OCI-LY7 (cell line): ENCODE measurements around the gene PLA2G4D. TPM values are rescaled to one million over a fixed set of nuclear protein-coding genes. Genes with fewer than 3 reads are reported as not detected.

Experiments
- BruUV-seq: library from RNA; stranded (reverse); fragments of 400-500 nt; replicated peaks from 2 replicates; lab custom pipeline; 2021; lab: Mats Ljungman, UMichigan
- CTCF ChIA-PET: fragments of 300-600 bp; sonication (Branson Sonifier 250); formaldehyde crosslinking; loops from one replicate; lab custom pipeline; 2022; ENCODE audit warnings: antibody characterized with exemption; ENCODE audit not compliant: unreplicated experiment; lab: Charles Lee
- POLR2A ChIA-PET: fragments of 300-600 bp; sonication (Branson Sonifier 250); formaldehyde crosslinking; loops from one replicate; lab custom pipeline; 2022; ENCODE audit warnings: antibody characterized with exemption; lab: Charles Lee
- DNase-seq: peaks from one replicate; pipeline ENCODE4 v3.0.0-alpha.2; 2015; ENCODE audit warnings: low spot score
- H2AFZ ChIP-seq: fragments of 200-600 bp; sonication (generic), shearing (Covaris generic); 2 replicates; pipeline ENCODE4 v1.6.1; 2014; ENCODE audit warnings: mild to moderate bottlenecking, antibody characterized with exemption, low read length, moderate library complexity
- H3K27ac ChIP-seq: fragments of 200-600 bp; sonication (generic); 2 replicates; pipeline ENCODE4 v1.5.1; 2014; ENCODE audit warnings: mixed run types, low read depth, mild to moderate bottlenecking, moderate library complexity, low read length, inconsistent platforms; ENCODE audit not compliant: poor library complexity, severe bottlenecking
- H3K36me3 ChIP-seq: fragments of 200-600 bp; sonication (generic); 2 replicates; pipeline ENCODE4 v1.6.1; 2014; ENCODE audit warnings: mild to moderate bottlenecking, antibody characterized with exemption, low read length, moderate library complexity, mixed read lengths; ENCODE audit not compliant: insufficient read depth
- H3K4me1 ChIP-seq: fragments of 200-600 bp; sonication (generic); 2 replicates; pipeline ENCODE4 v1.5.1; 2014; ENCODE audit warnings: mild to moderate bottlenecking, low read length; ENCODE audit not compliant: insufficient read depth, poor library complexity, severe bottlenecking
- H3K4me2 ChIP-seq: fragments of 200-600 bp; sonication (generic); 2 replicates; pipeline ENCODE4 v1.6.1; 2014; ENCODE audit warnings: mild to moderate bottlenecking, low read length
- H3K4me3 ChIP-seq: fragments of 200-600 bp; sonication (generic); 2 replicates; pipeline ENCODE4 v1.5.1; 2014; ENCODE audit warnings: mild to moderate bottlenecking, low read depth, low read length; ENCODE audit not compliant: poor library complexity, severe bottlenecking
- H3K79me2 ChIP-seq: fragments of 200-600 bp; sonication (generic); 2 replicates; pipeline ENCODE4 v1.6.1; 2016; ENCODE audit warnings: low read depth, mild to moderate bottlenecking, low read length, moderate library complexity, mixed read lengths; ENCODE audit not compliant: insufficient read depth
- H3K9me2 ChIP-seq: fragments of 200-600 bp; sonication (generic); 2 replicates; pipeline ENCODE4 v1.6.1; 2016; ENCODE audit warnings: mild to moderate bottlenecking, low read length, mixed read lengths; ENCODE audit not compliant: insufficient read depth
- H3K9me3 ChIP-seq: fragments of 200-600 bp; sonication (generic); 2 replicates; pipeline ENCODE4 v1.6.1; 2014; ENCODE audit warnings: mild to moderate bottlenecking, mixed run types, low read length, mixed read lengths
- H4K20me1 ChIP-seq: fragments of 200-600 bp; sonication (generic); 2 replicates; pipeline ENCODE4 v1.6.1; 2014; ENCODE audit warnings: mild to moderate bottlenecking, antibody characterized with exemption, low read length, moderate library complexity, mixed read lengths; ENCODE audit not compliant: insufficient read depth
- EZH2phosphoT487 ChIP-seq: fragments of 200-600 bp; sonication (generic); IDR thresholded peaks from 2 replicates; pipeline ENCODE4 v1.6.1; 2018; ENCODE audit warnings: low read depth, borderline replicate concordance, mild to moderate bottlenecking, mixed run types, antibody characterized with exemption, low read length, moderate library complexity, mixed read lengths
- intact Hi-C: fragments of 100-400 bp; cut with micrococcal nuclease; formaldehyde crosslinking; loops from one replicate; pipeline ENCODE4 v1.10.0; 2022; ENCODE audit not compliant: unreplicated experiment
- total RNA-seq, 2 experiments: library from RNA; depleted of rRNA in 1 of 2; stranded (reverse); fragments of >200 nt in 1 of 2; shearing (Covaris generic) in 1 of 2; gene quantifications; 2 replicates each; pipeline ENCODE4 v1.2.3, GENCODE V29; 2014 to 2022
- TF ChIP-seq, protein P1 (sequence below): fragments of 200-600 bp; sonication (generic); conservative IDR thresholded peaks from 2 replicates; pipeline ENCODE4 v1.5.1; 2014; ENCODE audit warnings: mild to moderate bottlenecking, antibody characterized with exemption, low read length, moderate library complexity, mixed read lengths

PLA2G4D gene
- total RNA-seq, 2 experiments from 2014 or later = not detected

DNA sequence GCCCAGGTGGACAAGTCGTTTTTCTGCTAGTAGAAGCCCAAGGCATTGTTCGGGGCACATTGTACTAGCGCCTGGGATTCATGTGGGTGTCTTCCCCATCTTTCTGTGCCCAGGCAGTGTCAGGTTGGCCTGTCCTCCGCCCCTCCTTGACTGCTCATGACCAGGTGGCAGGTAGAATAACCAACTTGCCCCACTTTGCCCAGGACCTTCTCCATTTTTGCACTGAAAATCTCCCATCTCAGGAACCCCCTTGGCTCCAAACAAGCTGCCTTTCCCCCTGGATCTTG, 33.9 kb downstream of the PLA2G4D start:
- H3K36me3 ChIP-seq = no peaks in the 10 kb centered on the region
- ChIA-PET POLR2A (no interaction called here), CTCF (interaction anchor here (0.6 kb wide), 1 partner anchor 71 kb away, joined by 3 read pairs; no protein-coding TSS in a partner anchor)
- H3K4me2 ChIP-seq = no peak overlapping the region
- no peak for TF ChIP-seq EZH2phosphoT487
- TF ChIP-seq, protein P1, sequence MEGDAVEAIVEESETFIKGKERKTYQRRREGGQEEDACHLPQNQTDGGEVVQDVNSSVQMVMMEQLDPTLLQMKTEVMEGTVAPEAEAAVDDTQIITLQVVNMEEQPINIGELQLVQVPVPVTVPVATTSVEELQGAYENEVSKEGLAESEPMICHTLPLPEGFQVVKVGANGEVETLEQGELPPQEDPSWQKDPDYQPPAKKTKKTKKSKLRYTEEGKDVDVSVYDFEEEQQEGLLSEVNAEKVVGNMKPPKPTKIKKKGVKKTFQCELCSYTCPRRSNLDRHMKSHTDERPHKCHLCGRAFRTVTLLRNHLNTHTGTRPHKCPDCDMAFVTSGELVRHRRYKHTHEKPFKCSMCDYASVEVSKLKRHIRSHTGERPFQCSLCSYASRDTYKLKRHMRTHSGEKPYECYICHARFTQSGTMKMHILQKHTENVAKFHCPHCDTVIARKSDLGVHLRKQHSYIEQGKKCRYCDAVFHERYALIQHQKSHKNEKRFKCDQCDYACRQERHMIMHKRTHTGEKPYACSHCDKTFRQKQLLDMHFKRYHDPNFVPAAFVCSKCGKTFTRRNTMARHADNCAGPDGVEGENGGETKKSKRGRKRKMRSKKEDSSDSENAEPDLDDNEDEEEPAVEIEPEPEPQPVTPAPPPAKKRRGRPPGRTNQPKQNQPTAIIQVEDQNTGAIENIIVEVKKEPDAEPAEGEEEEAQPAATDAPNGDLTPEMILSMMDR = no peak
- H2AFZ ChIP-seq = peak overlapping the region; percentile 38; the same call in 1 of the 2 replicates
- no peak for DNase-seq
- BruUV-seq = no TSS peak
- no peak overlapping the region for H3K4me3 ChIP-seq
- H3K4me1 ChIP-seq = peaks cover 10% of the 10 kb centered on the region
- H4K20me1 ChIP-seq = no peaks in the 10 kb centered on the region
- H3K79me2 ChIP-seq = no peaks in the 10 kb centered on the region
- H3K9me3 ChIP-seq = no peaks in the 10 kb centered on the region
- H3K9me2 ChIP-seq = no peaks in the 10 kb centered on the region
- H3K27ac ChIP-seq = no peak overlapping the region
- intact Hi-C loops = no loop called here

DNA sequence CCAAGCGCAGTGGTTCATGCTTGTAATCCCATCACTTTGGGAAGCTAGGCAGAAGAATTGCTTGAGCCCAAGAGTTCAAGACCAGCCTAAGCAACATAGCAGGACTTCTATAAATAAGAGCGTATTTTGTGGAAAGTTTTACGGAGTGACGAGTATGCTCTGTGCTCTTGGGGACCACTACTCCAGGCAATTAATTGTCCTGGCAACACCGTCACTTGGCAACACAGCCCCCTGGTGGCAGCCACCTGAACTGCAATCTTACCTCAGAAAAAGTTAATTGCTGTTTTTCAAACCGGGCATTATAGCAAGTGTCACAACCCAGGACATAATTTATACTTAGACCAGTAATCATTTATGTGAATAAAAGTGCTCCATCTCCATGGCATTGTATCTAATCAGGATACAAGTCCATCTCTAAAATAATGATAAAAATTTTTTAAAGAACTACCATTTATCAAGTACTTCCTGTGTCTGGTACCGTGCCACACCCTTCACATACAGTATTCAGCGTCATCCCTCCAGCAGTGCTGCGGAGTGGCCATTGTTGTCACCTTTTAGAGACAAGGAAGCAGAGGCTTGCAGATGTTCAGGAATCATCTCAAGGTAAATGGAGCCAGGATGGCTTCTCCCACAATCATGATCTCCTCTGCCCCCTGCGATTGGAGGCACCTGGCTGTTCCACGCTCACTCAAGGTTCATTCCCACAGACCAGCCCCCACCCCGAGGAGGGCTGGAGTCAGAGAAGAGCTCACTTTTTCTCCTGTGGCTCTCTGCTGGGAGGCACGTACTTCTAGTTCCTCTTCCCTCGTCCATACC, 34.5 kb downstream of the PLA2G4D start:
- Histone ChIP-seq H3K9me2 (no peaks in the 10 kb centered on the region), H3K9me3 (no peaks in the 10 kb centered on the region), H3K36me3 (no peaks in the 10 kb centered on the region), H2AFZ (peak overlapping the region; percentile 38; the same call in 1 of the 2 replicates), H3K27ac (no peak overlapping the region), H4K20me1 (no peaks in the 10 kb centered on the region), H3K4me2 (no peak overlapping the region), H3K4me3 (no peak overlapping the region), H3K79me2 (no peaks in the 10 kb centered on the region), H3K4me1 (peaks cover 5% of the 10 kb centered on the region)
- intact Hi-C loops = loop anchor here (1.0 kb wide), 1 partner anchor 71 kb away; no protein-coding TSS in a partner anchor
- ChIA-PET CTCF (interaction anchor here (0.6 kb wide), 1 partner anchor 70 kb away, joined by 3 read pairs; no protein-coding TSS in a partner anchor), POLR2A (no interaction called here)
- TF ChIP-seq, protein P1 = peak; percentile 98
- TF ChIP-seq EZH2phosphoT487 = no peak
- BruUV-seq = no TSS peak
- DNase-seq = peak; percentile 70

DNA sequence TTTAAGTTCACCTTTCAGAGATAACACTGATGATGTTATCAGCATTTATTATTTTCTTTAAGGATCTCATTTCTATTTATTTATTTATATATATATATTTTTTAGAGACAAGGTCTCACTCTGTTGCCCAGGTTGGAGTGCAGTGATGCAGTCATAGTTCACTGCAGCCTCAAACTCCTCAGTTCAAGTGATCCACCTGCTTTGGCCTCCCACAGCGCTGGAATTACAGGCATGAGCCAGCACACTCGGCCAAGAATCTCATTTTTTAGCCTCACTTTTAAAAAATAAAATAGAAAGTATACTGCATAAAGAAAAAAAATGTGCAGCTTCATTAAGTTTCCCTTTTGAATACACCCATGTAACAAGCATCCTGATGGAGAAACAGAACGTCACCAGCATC, 35.6 kb downstream of the PLA2G4D start:
- intact Hi-C loops = loop anchor here (1.0 kb wide), 1 partner anchor 69 kb away; no protein-coding TSS in a partner anchor
- no peaks in the 10 kb centered on the region for H3K9me3 ChIP-seq
- no peaks in the 10 kb centered on the region for H3K79me2 ChIP-seq
- H3K9me2 ChIP-seq = no peaks in the 10 kb centered on the region
- H3K4me2 ChIP-seq = no peak overlapping the region
- H3K4me3 ChIP-seq = no peak overlapping the region
- no peak for DNase-seq
- CTCF ChIA-PET = no interaction called here
- H2AFZ ChIP-seq = no peak overlapping the region
- BruUV-seq = no TSS peak
- H3K4me1 ChIP-seq = no peaks in the 10 kb centered on the region
- H3K27ac ChIP-seq = no peak overlapping the region
- H4K20me1 ChIP-seq = no peaks in the 10 kb centered on the region
- POLR2A ChIA-PET = interaction anchor here (0.5 kb wide), 1 partner anchor 57 kb away, joined by 3 read pairs; no protein-coding TSS in a partner anchor
- TF ChIP-seq, protein P1 = no peak
- TF ChIP-seq EZH2phosphoT487 = no peak
- H3K36me3 ChIP-seq = no peaks in the 10 kb centered on the region
